ENCODE measurements around the gene NMRAL1.

DNA sequence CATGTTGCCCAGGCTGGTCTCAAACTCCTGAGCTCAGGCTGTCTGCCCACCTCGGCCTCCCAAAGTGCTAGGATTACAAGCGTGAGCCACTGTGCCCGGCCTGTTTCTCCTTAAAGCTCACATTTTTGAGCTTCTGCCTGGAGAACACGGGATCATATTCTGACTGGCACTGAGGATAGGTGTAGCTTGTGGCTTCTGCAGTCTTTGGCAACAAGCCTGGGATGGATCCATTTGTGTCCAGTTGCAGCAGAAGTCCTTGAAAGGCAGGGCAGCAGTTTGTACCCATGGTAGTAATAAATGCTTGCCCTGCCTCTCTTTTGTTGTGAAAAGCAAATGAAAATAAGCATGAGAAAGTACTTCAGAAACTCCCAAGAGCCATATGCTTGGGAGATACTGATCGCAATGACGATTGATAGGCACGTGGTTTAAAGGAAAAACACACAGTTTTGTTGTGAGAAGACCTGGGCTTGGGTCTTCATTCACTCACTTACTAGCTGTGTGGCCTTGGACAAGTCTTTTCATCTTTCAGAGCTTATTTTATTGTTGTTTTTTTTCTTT, 54.9 kb downstream of the NMRAL1 start:
- TF ChIP-seq, protein P1, sequence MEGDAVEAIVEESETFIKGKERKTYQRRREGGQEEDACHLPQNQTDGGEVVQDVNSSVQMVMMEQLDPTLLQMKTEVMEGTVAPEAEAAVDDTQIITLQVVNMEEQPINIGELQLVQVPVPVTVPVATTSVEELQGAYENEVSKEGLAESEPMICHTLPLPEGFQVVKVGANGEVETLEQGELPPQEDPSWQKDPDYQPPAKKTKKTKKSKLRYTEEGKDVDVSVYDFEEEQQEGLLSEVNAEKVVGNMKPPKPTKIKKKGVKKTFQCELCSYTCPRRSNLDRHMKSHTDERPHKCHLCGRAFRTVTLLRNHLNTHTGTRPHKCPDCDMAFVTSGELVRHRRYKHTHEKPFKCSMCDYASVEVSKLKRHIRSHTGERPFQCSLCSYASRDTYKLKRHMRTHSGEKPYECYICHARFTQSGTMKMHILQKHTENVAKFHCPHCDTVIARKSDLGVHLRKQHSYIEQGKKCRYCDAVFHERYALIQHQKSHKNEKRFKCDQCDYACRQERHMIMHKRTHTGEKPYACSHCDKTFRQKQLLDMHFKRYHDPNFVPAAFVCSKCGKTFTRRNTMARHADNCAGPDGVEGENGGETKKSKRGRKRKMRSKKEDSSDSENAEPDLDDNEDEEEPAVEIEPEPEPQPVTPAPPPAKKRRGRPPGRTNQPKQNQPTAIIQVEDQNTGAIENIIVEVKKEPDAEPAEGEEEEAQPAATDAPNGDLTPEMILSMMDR (IDR thresholded peaks at IDR 0.05), result no peak
- TF ChIP-seq POLR2A (IDR thresholded peaks at IDR 0.05), result no peak

All from uterus (tissue), 2 donors.